HG02981 (cell line): ENCODE results near the gene GABARAP.
"Not testable (repeated sequence)": the region's sequence is repeated elsewhere in the genome, so short reads cannot be mapped to it uniquely, and the experiment has no call there.

Experiments
- ATAC-seq: cut with Tn5 transposase; IDR thresholded peaks from one replicate; pipeline ENCODE4 v1.9.1; 2021; ENCODE audit warnings: mild to moderate bottlenecking, moderate library complexity; ENCODE audit not compliant: unreplicated experiment

GABARAP gene

GRCh38 chr17:7261379-7262191, 19.3 kb upstream of the GABARAP start:
- ATAC-seq = no peak

GRCh38 chr17:7260651-7261378, 18.6 kb upstream of the GABARAP start:
- no peak for ATAC-seq

- ATAC-seq = no peak
These were observed 17.9 kb upstream of the GABARAP start for GRCh38 chr17:7260151-7260550.

GRCh38 chr17:7259555-7259889, 17.3 kb upstream of the GABARAP start:
- no peak for ATAC-seq

GRCh38 chr17:7258731-7259554, 16.7 kb upstream of the GABARAP start:
- ATAC-seq = no peak

GRCh38 chr17:7256766-7257456, 14.7 kb upstream of the GABARAP start:
- ATAC-seq = no peak

GRCh38 chr17:7254511-7254910, 12.3 kb upstream of the GABARAP start:
- ATAC-seq = no peak

- no peak for ATAC-seq
These were observed 10.8 kb upstream of the GABARAP start for GRCh38 chr17:7253082-7253481.

- peak; percentile 44 for ATAC-seq
These were observed 10.2 kb upstream of the GABARAP start, which contains the start of gene ELP5 for GRCh38 chr17:7252176-7253043. ELP5 (plus strand) TSS chr17:7252215; CDS start chr17:7252551, 336 bp downstream.

GRCh38 chr17:7251661-7252175, 9.5 kb upstream of the GABARAP start, which contains the start of gene CTDNEP1:
CTDNEP1 (minus strand) TSS chr17:7251734; CDS start chr17:7251296, 438 bp downstream.
- peak; percentile 86 for ATAC-seq

GRCh38 chr17:7250695-7251627, 8.7 kb upstream of the GABARAP start:
- no peak for ATAC-seq

GRCh38 chr17:7249830-7250229, 7.6 kb upstream of the GABARAP start:
- ATAC-seq = no peak

GRCh38 chr17:7249214-7249613, 7.0 kb upstream of the GABARAP start:
- no peak for ATAC-seq

- no peak for ATAC-seq
These were observed 6.5 kb upstream of the GABARAP start for GRCh38 chr17:7248796-7249195.

GRCh38 chr17:7246779-7247178, 4.5 kb upstream of the GABARAP start:
- no peak for ATAC-seq

GRCh38 chr17:7243838-7244237, 1.6 kb upstream of the GABARAP start:
- ATAC-seq = not testable (repeated sequence)

GRCh38 chr17:7243453-7243729, 1.1 kb upstream of the GABARAP start:
- no peak for ATAC-seq

- peak; percentile 33 for ATAC-seq
These were observed 636 bp upstream of the GABARAP start for GRCh38 chr17:7242717-7243452.
